DOHH2 (cell line): ENCODE measurements around the gene TRPM4.
A peak's percentile ranks its signal among the peaks of the same experiment; 100 is the strongest.

Source experiments
- CTCF ChIP-seq: fragments of 200-600 bp; sonication (generic); IDR thresholded peaks from one replicate; pipeline ENCODE4 v1.5.1; 2014; ENCODE audit warnings: antibody characterized with exemption, mild to moderate bottlenecking, low read depth, low read length; ENCODE audit not compliant: poor library complexity, severe bottlenecking
- EZH2phosphoT487 ChIP-seq: fragments of 200-600 bp; sonication (generic); IDR thresholded peaks from 2 replicates; pipeline ENCODE4 v1.6.1; 2017; ENCODE audit warnings: borderline replicate concordance, mild to moderate bottlenecking, antibody characterized with exemption, low read length, moderate library complexity, mixed read lengths

- no peak for TF ChIP-seq EZH2phosphoT487
- TF ChIP-seq CTCF: peak; percentile 60
These were observed 67.3 kb downstream of the TRPM4 start for GRCh38 chr19:49224879-49225278.
